HUDEP-2 (cell line): ENCODE data around the gene C19orf25.

Experiments
- DNase-seq, 76 experiments: peaks; one replicate each; lab custom pipeline; 2025; ENCODE audit not compliant: unreplicated experiment in 76 of 76; lab: John Stamatoyannopoulos, UW

The C19orf25 gene

GRCh38 chr19:1496714-1497577 lies 17.9 kb upstream of the C19orf25 start:
- no peak for DNase-seq

- DNase-seq: no peak
Observed at GRCh38 chr19:1495799-1496713, 17.0 kb upstream of the C19orf25 start.

DNA sequence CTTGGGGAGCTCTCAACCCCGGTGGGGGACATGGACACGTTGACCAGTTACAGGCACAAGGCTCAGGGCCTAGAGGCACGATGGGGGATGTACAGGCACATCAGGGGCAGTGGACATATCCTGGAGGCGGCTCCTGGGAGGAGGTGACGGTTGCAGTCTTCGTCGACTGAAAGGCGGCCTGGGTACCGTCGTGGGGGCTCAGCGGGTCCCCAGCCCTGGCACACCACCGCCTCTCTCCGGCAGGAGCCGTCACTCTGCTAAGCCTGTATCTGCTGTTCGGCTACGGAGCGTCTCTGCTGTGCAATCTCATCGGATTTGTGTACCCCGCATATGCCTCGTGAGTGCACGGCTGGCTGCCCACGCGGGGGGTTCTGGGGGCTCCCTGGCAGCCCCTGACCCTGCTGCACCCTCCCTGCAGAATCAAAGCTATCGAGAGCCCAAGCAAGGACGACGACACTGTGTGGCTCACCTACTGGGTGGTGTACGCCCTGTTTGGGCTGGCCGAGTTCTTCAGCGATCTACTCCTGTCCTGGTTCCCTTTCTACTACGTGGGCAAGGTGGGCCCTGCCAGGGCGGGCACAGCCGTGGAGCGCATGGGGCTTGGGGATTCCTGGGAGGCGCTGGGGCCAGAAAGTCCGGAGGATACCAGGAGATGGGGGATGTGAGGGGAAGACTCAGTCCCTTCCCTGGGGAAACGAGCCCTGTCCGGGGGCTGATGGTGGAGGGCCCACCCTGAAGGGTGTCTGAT lies 16.2 kb upstream of the C19orf25 start:
- DNase-seq: no peak

DNA sequence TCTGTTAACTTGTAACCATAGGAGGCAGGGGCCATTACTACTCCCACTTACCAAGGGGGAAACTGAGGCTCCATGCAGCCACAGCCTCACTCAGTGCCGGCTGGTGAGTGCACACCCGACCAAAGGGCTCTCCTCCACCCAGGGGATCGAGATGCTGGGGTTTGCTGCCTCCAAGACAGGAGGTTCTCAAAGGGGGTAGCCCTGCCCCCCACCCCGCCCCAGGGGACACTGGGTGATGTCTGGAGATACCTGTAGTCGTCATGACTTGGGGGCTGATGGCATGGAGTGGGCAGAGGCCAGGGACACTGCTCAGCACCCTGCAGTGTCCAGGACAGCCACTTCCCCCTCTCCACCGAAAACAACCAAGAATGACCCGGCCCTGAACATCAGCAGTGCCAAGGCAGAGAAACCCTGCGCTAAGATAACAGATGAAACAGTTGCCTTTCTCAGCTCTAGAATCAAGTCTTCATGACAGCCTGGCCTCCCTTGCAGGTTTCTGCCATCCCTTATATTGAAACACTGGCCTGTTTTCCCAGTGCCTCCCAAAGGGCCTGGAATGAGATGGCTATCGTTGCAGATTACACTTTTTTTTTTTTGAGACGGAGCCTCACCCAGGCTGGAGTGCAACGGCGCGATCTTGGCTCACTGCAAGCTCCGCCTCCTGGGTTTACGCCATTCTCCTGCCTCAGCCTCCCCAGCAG lies 15.2 kb upstream of the C19orf25 start:
- peak in 7 of 76 experiments; percentile 13 to 38 (median 28) for DNase-seq

- DNase-seq: peak in 5 of 76 experiments; percentile 16 to 41 (median 27)
Observed at GRCh38 chr19:1492474-1493006, 13.5 kb upstream of the C19orf25 start.

DNA sequence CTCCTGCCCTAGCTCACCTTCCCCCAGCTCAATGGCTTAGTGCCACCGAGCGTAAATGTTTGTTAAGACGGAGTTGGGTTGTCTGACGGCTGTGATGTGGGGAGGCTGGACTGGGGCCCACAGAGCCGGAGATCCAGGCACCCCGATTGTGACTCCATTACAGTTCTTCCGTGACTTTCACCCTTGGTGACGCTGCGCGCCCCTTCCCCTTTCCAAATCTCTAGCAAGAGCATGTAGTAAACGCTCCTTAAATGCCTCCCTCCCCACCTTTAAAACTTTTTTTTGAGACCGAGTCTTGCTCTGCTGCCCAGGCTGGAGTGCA lies 12.8 kb upstream of the C19orf25 start:
- DNase-seq: peak in 1 of 76 experiments; percentile 32

DNA sequence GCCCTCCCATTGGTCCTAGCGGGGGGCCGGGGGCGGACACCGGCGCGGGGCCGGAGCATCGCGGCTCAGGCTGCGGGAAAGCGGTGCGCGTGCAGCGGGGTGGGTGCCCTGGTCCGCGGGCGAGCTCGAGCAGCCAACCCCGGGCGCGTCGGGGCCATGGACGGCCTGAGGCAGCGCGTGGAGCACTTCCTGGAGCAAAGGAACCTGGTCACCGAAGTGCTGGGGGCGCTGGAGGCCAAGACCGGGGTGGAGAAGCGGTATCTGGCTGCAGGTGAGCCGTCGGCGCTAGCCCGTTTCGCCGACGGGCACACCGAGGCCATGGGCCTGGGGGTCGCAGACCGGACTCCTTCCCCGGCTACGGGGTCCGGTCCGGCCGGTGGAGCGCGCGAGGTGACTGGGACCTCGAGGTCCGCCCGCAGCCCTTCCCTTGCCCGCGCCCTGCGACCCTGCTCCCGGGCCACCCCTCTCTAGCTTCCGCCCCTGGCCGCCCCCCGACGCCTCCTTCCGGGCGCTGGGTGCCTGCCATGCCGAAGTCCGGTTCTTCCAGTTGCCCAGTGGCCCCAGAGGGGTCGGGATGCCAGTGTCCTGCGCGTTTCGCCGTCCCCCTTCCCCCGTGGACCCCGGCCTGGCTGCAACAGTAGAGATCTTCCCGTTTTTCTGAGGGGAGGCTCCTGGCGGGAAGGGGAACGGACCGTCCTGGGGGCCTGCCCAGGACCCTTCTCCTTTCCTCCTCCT lies 12.3 kb upstream of the C19orf25 start, which contains the start of gene REEP6:
REEP6 (plus strand) TSS at position 68 of the 735 bp plus-strand sequence; CDS start at position 157, 89 bp downstream.
- DNase-seq: no peak

DNA sequence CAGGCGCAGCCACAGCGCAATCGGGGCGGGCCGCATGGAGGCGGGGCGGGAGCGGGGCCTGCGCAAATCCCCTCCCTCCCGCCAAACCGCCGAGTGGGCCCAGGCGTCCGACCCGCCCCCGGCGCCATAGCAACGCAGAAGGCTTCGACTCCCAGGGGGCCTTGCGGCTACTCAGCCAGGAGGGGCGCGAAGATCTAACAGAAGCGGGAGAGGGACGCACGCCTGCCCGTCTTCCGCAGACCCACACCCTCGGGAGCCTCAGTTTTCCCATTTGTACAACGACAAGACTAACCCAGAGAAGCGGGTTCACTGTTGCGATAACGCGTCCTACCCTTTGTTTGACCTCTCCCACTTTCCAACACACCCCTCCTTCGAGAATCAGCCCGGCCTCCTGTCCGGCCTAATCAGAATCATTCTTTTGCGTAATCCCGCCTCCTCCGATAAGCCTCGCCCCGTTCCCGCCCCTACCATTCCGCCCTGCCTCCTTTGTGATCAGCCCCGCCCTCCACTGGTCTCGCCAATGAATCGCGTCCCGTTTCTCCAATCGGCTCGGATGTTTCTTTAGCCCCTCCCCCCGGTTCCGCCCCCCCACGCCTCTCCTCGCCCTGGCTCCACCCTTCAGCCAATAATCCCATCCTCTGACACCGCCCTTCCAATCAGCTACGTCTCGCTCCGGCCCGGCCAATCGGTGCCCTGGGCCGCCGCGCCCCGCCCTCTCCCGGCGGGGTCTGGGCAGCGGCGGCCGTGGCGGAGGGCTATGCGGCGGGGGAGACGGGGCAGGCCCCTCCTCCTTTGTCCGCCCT lies 11.5 kb upstream of the C19orf25 start, which contains the start of gene PCSK4:
PCSK4 (minus strand) TSS at position 40 of the 803 bp plus-strand sequence; CDS start at position 36, 4 bp downstream.
- peak; percentile 89 to 100 (median 100) for DNase-seq

DNA sequence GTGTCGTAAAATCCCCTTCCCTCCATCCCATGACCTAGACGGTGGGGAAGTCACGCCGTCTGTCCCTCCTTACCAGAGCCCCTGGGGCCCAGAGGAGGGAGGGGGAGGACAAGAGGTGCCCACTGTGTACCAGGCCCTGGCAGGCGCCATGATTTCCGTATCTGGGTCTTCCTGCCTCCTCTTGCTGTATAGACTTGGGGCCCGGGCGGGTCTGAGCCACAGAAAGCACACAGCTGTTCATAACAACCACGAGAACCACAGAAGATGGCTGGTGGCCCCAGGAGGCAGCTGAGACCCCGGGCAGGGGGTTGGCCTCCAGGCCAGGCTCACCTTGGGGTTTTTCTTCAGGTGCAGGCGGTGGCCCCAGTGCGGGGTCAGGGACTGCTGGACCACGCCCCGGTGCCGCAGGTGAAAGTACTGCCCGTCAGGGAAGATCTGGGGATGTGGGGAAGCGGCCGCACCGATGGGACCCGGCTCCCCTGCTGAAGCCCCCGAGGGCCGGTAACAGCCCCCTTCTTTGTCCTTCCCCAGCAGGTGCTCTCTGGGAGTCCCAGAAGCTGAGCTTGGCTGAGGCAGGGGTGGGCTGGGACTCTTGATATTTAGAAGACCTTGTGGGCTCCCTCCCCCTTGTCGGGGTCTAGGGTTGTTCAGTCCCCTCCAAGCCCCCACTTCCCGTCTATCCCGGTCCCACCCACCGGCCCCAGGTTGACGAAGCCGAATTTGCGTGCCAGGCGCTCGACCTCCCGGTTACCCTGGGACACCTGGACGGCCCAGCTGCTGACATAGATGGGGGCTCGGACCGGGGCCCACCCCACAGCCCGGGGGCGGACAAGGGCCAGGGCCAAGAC lies 10.7 kb upstream of the C19orf25 start:
- DNase-seq: no peak

DNA sequence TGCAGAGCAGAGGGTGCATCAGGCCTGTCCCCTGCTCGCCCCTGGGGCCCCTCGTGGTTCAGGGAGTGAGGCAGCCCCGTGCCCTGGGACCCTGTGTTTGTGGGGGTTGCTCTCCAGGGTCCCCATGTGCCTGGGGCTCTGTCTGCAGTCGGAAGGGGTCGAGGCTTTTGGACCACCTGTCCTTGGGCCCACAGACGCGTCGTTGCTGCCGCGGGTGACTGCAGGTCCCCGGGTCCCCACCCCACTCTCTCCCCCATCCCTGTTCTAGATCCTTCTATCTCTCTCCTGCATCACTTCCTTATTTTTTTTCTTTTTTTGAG lies 9.2 kb upstream of the C19orf25 start:
- no peak for DNase-seq

GRCh38 chr19:1487576-1488281 lies 8.7 kb upstream of the C19orf25 start:
- no peak for DNase-seq

DNA sequence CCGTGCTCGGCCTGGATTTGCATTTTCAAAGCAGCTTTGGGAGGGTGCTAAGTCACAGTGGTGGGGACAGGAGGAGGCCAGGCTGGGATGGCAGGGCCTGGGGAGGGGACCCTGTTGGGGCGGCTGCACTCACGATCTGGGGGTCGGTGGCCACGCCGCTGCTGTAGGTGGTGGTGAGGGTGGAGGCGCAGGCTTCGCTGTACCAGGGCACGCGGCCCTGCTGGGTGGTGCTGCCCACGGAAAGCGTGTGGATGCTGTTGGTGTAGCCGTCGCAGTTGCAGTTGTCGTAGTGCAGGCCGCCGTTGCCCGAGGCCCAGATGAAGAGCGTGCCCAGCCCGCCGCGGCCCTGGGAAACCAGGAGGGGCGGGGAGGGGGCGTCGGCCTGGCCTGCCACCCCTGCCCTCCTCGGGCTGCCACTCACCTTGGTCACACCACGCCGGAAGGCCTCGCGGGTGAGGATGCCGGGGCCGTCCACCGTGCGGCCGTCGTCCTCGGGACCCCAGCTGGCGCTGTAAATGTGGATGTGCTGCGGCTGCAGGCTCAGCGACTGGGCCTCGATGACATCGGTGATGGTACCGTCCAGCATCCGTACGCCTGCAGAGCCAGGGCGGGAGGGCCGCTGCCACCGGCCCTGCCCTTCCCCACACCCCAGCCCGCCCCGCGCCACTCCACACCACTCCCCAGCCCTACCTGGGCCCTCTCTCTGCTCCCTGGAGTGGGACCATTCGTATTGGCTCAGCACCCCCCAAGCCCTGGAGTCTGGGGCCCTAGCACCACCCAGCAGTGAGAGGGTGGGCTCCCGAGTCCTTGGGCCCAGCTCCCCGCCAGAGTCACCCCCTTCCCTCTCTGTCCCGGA lies 7.9 kb upstream of the C19orf25 start:
- no peak for DNase-seq

GRCh38 chr19:1483979-1484428 lies 5.0 kb upstream of the C19orf25 start:
- no peak for DNase-seq

- DNase-seq: no peak
Observed at GRCh38 chr19:1483131-1483978, 4.3 kb upstream of the C19orf25 start.
